A673 (cell line): ENCODE data around the gene SKP2.

Experiments used
- CTCF ChIP-seq: fragments of 300-800, 200-600 bp; sonication (generic); conservative IDR thresholded peaks from 2 replicates; pipeline ENCODE4 v1.5.1; 2017; ENCODE audit warnings: low read depth, mild to moderate bottlenecking, antibody characterized with exemption, low read length, moderate library complexity, mixed read lengths
- EZH2 ChIP-seq: fragments of 200-600 bp; sonication (generic); IDR thresholded peaks from 2 replicates; pipeline ENCODE4 v1.6.1; 2017; ENCODE audit warnings: borderline replicate concordance, low read depth, mild to moderate bottlenecking, mixed read lengths, antibody characterized with exemption, low read length; ENCODE audit not compliant: poor library complexity, severe bottlenecking

- no peak for TF ChIP-seq CTCF
- no peak for TF ChIP-seq EZH2
Observed at GRCh38 chr5:36152324-36153297, 700 bp downstream of the SKP2 start.
